ENCODE measurements around the gene GABRR1.
"Not testable (repeated sequence)": the region's sequence is repeated elsewhere in the genome, so short reads cannot be mapped to it uniquely, and the experiment has no call there.

GABRR1 gene

DNA sequence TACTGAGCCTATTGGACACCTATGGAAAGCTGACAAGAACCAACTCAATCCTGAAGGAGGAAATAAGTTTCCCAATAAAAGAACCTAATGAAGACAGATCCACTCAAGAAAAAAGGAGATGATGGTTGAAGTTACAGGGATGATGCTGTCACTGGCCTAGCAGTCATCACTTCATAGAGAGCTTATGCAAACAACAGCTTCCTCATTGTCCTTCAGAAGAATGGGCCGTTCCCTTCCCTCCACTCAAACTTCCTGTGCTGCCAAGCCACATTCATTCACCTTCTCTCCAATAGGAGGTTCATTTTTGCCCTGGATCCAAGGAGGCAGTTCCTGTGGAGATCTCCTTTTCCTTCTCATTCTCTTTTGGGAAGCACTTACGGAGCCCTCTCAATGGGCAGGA lies 85.1 kb downstream of the GABRR1 start:
- no peaks in the 10 kb centered on the region for H3K27me3 Mint-ChIP-seq
- peaks cover 6% of the 10 kb centered on the region for H3K36me3 Mint-ChIP-seq
- no peak overlapping the region for H3K27ac Mint-ChIP-seq
- no peaks in the 10 kb centered on the region for H3K4me1 Mint-ChIP-seq (ENCODE audit: low read depth)
- no peak overlapping the region for H3K4me3 Mint-ChIP-seq
- peaks cover 6% of the 10 kb centered on the region for H3K9me3 Mint-ChIP-seq (ENCODE audit: low read depth)

- Mint-ChIP-seq H3K36me3 (peaks cover 6% of the 10 kb centered on the region), H3K9me3 (ENCODE audit: low read depth) (peaks cover 6% of the 10 kb centered on the region), H3K27ac (no peak overlapping the region), H3K4me1 (ENCODE audit: low read depth) (no peaks in the 10 kb centered on the region), H3K4me3 (no peak overlapping the region), H3K27me3 (no peaks in the 10 kb centered on the region)
These were observed 85.6 kb downstream of the GABRR1 start for GRCh38 chr6:89131599-89131998.

GRCh38 chr6:89128256-89128671 lies 88.9 kb downstream of the GABRR1 start:
- H3K9me3 Mint-ChIP-seq (ENCODE audit: low read depth); H3K27me3 Mint-ChIP-seq; H3K4me1 Mint-ChIP-seq (ENCODE audit: low read depth); H3K4me3 Mint-ChIP-seq; H3K27ac Mint-ChIP-seq; H3K36me3 Mint-ChIP-seq: not testable (repeated sequence)

Measured in activated naive CD8-positive, alpha-beta T cell (primary cell).